OCI-LY1 (cell line): ENCODE data around the gene RAB3C.

Experiments
- H2AFZ ChIP-seq: fragments of 200-600 bp; sonication (generic), shearing (Covaris generic); 2 replicates; pipeline ENCODE4 v1.6.0; 2014; ENCODE audit warnings: antibody characterized with exemption, mild to moderate bottlenecking, low read length
- H3F3A ChIP-seq: fragments of 200-600 bp; sonication (generic), shearing (Covaris generic); 2 replicates; pipeline ENCODE4 v1.6.0; 2014; ENCODE audit warnings: mild to moderate bottlenecking, antibody characterized with exemption, low read length, moderate library complexity; ENCODE audit not compliant: insufficient read depth
- H3K27ac ChIP-seq: fragments of 200-600 bp; sonication (generic); 2 replicates; pipeline ENCODE4 v1.5.1; 2014; ENCODE audit warnings: low read length, mixed run types, mild to moderate bottlenecking, low read depth; ENCODE audit not compliant: poor library complexity, severe bottlenecking
- H3K27me3 ChIP-seq: fragments of 200-600 bp; sonication (generic); 2 replicates; pipeline ENCODE4 v1.6.0; 2014; ENCODE audit warnings: antibody characterized with exemption, mild to moderate bottlenecking, low read length, moderate library complexity; ENCODE audit not compliant: insufficient read depth
- H3K36me3 ChIP-seq: fragments of 200-600 bp; sonication (generic); 2 replicates; pipeline ENCODE4 v1.6.1; 2014; ENCODE audit warnings: mild to moderate bottlenecking, antibody characterized with exemption, low read length, moderate library complexity, mixed read lengths; ENCODE audit not compliant: insufficient read depth
- H3K4me1 ChIP-seq: fragments of 200-600 bp; sonication (generic); 2 replicates; pipeline ENCODE4 v1.5.1; 2014; ENCODE audit warnings: mild to moderate bottlenecking, low read length, moderate library complexity; ENCODE audit not compliant: insufficient read depth, severe bottlenecking
- H3K4me2 ChIP-seq: fragments of 200-600 bp; sonication (generic), shearing (Covaris generic); 2 replicates; pipeline ENCODE4 v1.6.1; 2014; ENCODE audit warnings: low read length
- H3K4me3 ChIP-seq: fragments of 200-600 bp; sonication (generic); 2 replicates; pipeline ENCODE4 v1.5.1; 2014; ENCODE audit warnings: low read length, low read depth, mild to moderate bottlenecking, mixed read lengths; ENCODE audit not compliant: poor library complexity, severe bottlenecking
- H3K79me2 ChIP-seq: fragments of 200-600 bp; shearing (Covaris generic); 2 replicates; pipeline ENCODE4 v1.6.1; 2016; ENCODE audit warnings: mixed run types, low read length, mixed read lengths; ENCODE audit not compliant: insufficient read depth
- H3K9ac ChIP-seq: fragments of 200-600 bp; sonication (generic), shearing (Covaris generic); 2 replicates; pipeline ENCODE4 v1.6.1; 2014; ENCODE audit warnings: mild to moderate bottlenecking, low read length, mixed read lengths
- H3K9me2 ChIP-seq: fragments of 200-600 bp; sonication (generic), shearing (Covaris generic); 2 replicates; pipeline ENCODE4 v1.6.1; 2014; ENCODE audit warnings: low read depth, mild to moderate bottlenecking, low read length, mixed read lengths
- H3K9me3 ChIP-seq: fragments of 200-600 bp; shearing (Covaris generic); 2 replicates; pipeline ENCODE4 v1.6.1; 2014; ENCODE audit warnings: low read length, mixed read lengths
- H4K20me1 ChIP-seq: fragments of 200-600 bp; sonication (generic), shearing (Covaris generic); 2 replicates; pipeline ENCODE4 v1.6.0; 2016; ENCODE audit warnings: mild to moderate bottlenecking, low read length; ENCODE audit not compliant: insufficient read depth
- EZH2 ChIP-seq: fragments of 200-600 bp; sonication (generic), shearing (Covaris generic); IDR thresholded peaks from 2 replicates; pipeline ENCODE4 v1.8.0; 2017; ENCODE audit warnings: borderline replicate concordance, mixed run types, mild to moderate bottlenecking, antibody characterized with exemption, low read length, moderate library complexity, mixed read lengths
- TF ChIP-seq, protein P1 (sequence below): fragments of 200-600 bp; sonication (generic), shearing (Covaris generic); IDR thresholded peaks from 2 replicates; pipeline ENCODE4 v1.5.1; 2017; ENCODE audit warnings: mild to moderate bottlenecking, antibody characterized with exemption, low read length, moderate library complexity, mixed read lengths

Gene RAB3C

DNA sequence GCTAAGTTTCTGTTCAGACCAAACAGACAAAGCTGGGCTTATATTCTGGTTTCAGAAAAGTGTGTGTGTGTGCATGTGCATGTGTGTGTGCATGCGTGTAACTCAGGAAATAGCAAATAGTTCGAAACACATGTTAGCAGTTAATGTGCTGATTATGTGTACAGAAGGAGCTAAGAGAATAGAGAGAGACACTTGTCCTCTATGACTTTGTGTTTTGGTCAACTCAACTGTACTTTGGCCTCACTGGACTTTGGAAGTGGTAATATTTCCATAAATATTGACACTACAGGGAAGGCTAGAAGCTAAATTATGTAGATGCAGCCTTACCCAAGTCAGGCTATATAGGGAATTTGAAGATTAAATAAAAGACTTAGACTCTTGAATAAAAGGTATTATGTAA is 155.5 kb downstream of the RAB3C start:
- Histone ChIP-seq H3K27ac (no peak overlapping the region), H3K9me2 (no peaks in the 10 kb centered on the region), H2AFZ (no peak overlapping the region), H3K9me3 (no peaks in the 10 kb centered on the region), H3K27me3 (no peaks in the 10 kb centered on the region), H4K20me1 (no peaks in the 10 kb centered on the region), H3K4me1 (no peaks in the 10 kb centered on the region), H3K4me2 (no peak overlapping the region), H3F3A (no peaks in the 10 kb centered on the region), H3K36me3 (no peaks in the 10 kb centered on the region), H3K9ac (no peak overlapping the region), H3K4me3 (no peak overlapping the region), H3K79me2 (no peaks in the 10 kb centered on the region)
- TF ChIP-seq, protein P1, sequence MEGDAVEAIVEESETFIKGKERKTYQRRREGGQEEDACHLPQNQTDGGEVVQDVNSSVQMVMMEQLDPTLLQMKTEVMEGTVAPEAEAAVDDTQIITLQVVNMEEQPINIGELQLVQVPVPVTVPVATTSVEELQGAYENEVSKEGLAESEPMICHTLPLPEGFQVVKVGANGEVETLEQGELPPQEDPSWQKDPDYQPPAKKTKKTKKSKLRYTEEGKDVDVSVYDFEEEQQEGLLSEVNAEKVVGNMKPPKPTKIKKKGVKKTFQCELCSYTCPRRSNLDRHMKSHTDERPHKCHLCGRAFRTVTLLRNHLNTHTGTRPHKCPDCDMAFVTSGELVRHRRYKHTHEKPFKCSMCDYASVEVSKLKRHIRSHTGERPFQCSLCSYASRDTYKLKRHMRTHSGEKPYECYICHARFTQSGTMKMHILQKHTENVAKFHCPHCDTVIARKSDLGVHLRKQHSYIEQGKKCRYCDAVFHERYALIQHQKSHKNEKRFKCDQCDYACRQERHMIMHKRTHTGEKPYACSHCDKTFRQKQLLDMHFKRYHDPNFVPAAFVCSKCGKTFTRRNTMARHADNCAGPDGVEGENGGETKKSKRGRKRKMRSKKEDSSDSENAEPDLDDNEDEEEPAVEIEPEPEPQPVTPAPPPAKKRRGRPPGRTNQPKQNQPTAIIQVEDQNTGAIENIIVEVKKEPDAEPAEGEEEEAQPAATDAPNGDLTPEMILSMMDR, result no peak

DNA sequence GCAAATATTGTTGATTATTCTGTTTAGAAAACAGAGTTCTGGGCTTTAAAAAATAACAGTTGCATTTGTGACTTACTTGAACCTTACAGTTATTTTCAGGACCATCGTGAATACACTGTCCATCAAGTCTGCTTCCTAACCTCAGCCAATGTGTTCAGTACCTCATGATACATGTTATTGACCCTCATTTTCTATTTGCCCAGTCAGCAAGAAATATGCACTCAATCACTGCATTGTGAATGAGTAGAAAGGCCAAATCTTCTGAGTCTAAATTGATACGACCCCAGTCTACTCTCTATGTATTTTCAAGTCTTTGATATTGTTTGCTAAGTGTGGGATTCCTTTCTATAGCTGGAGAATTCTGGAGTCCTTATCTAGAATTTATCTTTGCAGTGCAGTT is 156.2 kb downstream of the RAB3C start:
- H3K4me2 ChIP-seq, result no peak overlapping the region
- no peaks in the 10 kb centered on the region for H3K4me1 ChIP-seq
- TF ChIP-seq, protein P1, result no peak
- TF ChIP-seq EZH2, result no peak
- no peak overlapping the region for H3K27ac ChIP-seq
- no peaks in the 10 kb centered on the region for H3K9me3 ChIP-seq
- no peak overlapping the region for H3K9ac ChIP-seq
- H3K27me3 ChIP-seq, result no peaks in the 10 kb centered on the region
- H3K36me3 ChIP-seq, result no peaks in the 10 kb centered on the region
- H2AFZ ChIP-seq, result no peak overlapping the region
- no peak overlapping the region for H3K4me3 ChIP-seq
- H3K79me2 ChIP-seq, result no peaks in the 10 kb centered on the region
- no peaks in the 10 kb centered on the region for H4K20me1 ChIP-seq
- no peaks in the 10 kb centered on the region for H3K9me2 ChIP-seq
- no peaks in the 10 kb centered on the region for H3F3A ChIP-seq

DNA sequence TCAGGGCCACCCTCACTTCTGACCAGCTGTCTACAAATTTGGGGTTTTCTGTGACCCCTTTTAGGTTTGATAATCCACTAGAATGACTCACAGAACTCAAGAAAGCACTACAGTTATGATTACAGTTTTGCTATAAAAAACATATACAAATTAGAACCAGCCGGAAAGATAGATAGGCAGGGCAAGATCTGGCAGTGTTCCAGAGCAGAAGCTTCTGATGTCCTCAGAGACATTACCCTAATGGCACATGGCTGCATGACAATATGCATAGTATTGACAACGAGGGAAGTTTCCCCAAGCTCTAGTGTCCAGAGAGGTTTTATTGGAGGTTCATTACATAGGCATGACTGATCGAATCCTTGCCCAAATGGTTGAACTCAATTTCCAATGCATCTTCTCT is 158.1 kb downstream of the RAB3C start:
- H3F3A ChIP-seq, result no peaks in the 10 kb centered on the region
- no peak overlapping the region for H3K4me2 ChIP-seq
- no peaks in the 10 kb centered on the region for H3K79me2 ChIP-seq
- H3K36me3 ChIP-seq, result no peaks in the 10 kb centered on the region
- H3K4me1 ChIP-seq, result no peaks in the 10 kb centered on the region
- H3K4me3 ChIP-seq, result no peak overlapping the region
- no peaks in the 10 kb centered on the region for H3K9me2 ChIP-seq
- no peak overlapping the region for H3K9ac ChIP-seq
- no peaks in the 10 kb centered on the region for H3K27me3 ChIP-seq
- no peak overlapping the region for H3K27ac ChIP-seq
- no peak for TF ChIP-seq EZH2
- TF ChIP-seq, protein P1, result no peak
- H4K20me1 ChIP-seq, result no peaks in the 10 kb centered on the region
- H2AFZ ChIP-seq, result no peak overlapping the region
- H3K9me3 ChIP-seq, result no peaks in the 10 kb centered on the region
